Neural cell (in vitro differentiated cells): ENCODE measurements around the gene ZCCHC10. TPM values are rescaled to one million over a fixed set of nuclear protein-coding genes. Genes with fewer than 3 reads are reported as not detected.
"Not testable (repeated sequence)": the region's sequence is repeated elsewhere in the genome, so short reads cannot be mapped to it uniquely, and the experiment has no call there.

Experiments used
- H2AFZ ChIP-seq: fragments of 200-600, 300-800 bp; sonication (generic), shearing (Covaris generic); 2 replicates; pipeline ENCODE4 v1.6.0; 2014; ENCODE audit warnings: low read depth, mild to moderate bottlenecking, antibody characterized with exemption, low read length, moderate library complexity
- H3F3A ChIP-seq: fragments of 200-600 bp; shearing (Covaris generic); 2 replicates; pipeline ENCODE4 v1.6.1; 2016; ENCODE audit warnings: mild to moderate bottlenecking, moderate library complexity, mixed read lengths, antibody characterized with exemption, low read length; ENCODE audit not compliant: insufficient read depth, poor library complexity, severe bottlenecking
- H3K27ac ChIP-seq: fragments of 200-600, 300-800 bp; sonication (generic), shearing (Covaris generic); 2 replicates; pipeline ENCODE4 v1.5.1; 2014; ENCODE audit warnings: mild to moderate bottlenecking, low read length, moderate library complexity
- H3K27me3 ChIP-seq: fragments of 300-800, 200-600 bp; sonication (generic), shearing (Covaris generic); 2 replicates; pipeline ENCODE4 v1.6.0; 2014; ENCODE audit warnings: mild to moderate bottlenecking, low read depth, low read length, moderate library complexity; ENCODE audit not compliant: insufficient read depth
- H3K36me3 ChIP-seq: fragments of 300-800, 200-600 bp; sonication (generic), shearing (Covaris generic); 2 replicates; pipeline ENCODE4 v1.5.1; 2014; ENCODE audit warnings: mild to moderate bottlenecking, antibody characterized with exemption, low read length, moderate library complexity; ENCODE audit not compliant: insufficient read depth
- H3K4me2 ChIP-seq: fragments of 300-800, 200-600 bp; sonication (generic), shearing (Covaris generic); 2 replicates; pipeline ENCODE4 v1.6.0; 2014; ENCODE audit warnings: mild to moderate bottlenecking, low read length
- H3K4me3 ChIP-seq: fragments of 300-800, 200-600 bp; sonication (generic), shearing (Covaris generic); 2 replicates; pipeline ENCODE4 v1.5.1; 2014; ENCODE audit warnings: mild to moderate bottlenecking, low read length, moderate library complexity
- H3K79me2 ChIP-seq: fragments of 200-600 bp; shearing (Covaris generic); replicated peaks from 2 replicates; pipeline ENCODE4 v1.6.0; 2014; ENCODE audit warnings: mild to moderate bottlenecking, low read length, moderate library complexity; ENCODE audit not compliant: insufficient read depth
- H3K9ac ChIP-seq: fragments of 300-800, 200-600 bp; sonication (generic), shearing (Covaris generic); 2 replicates; pipeline ENCODE4 v1.6.1; 2016; ENCODE audit warnings: mild to moderate bottlenecking, low read length, mixed read lengths
- H3K9me2 ChIP-seq: fragments of 200-600 bp; shearing (Covaris generic); 2 replicates; pipeline ENCODE4 v1.6.1; 2016; ENCODE audit warnings: mild to moderate bottlenecking, low read length, mixed read lengths; ENCODE audit not compliant: insufficient read depth
- H3K9me3 ChIP-seq: fragments of 200-600, 300-800 bp; sonication (generic), shearing (Covaris generic); 2 replicates; pipeline ENCODE4 v1.6.1; 2016; ENCODE audit warnings: mild to moderate bottlenecking, mixed run types, low read length, moderate library complexity, mixed read lengths
- H4K20me1 ChIP-seq: fragments of 200-600 bp; shearing (Covaris generic); 2 replicates; pipeline ENCODE4 v1.6.1; 2016; ENCODE audit warnings: mild to moderate bottlenecking, mixed run types; ENCODE audit not compliant: insufficient read depth
- EP300 ChIP-seq: fragments of 450-650 bp; conservative IDR thresholded peaks from 2 replicates; pipeline ENCODE4 v1.6.1; 2014; ENCODE audit warnings: antibody characterized with exemption, mild to moderate bottlenecking, moderate library complexity; ENCODE audit not compliant: poor library complexity, severe bottlenecking
- EZH2 ChIP-seq: fragments of 200-600, 300-800 bp; shearing (Covaris generic), sonication (generic); IDR thresholded peaks from 2 replicates; pipeline ENCODE4 v1.6.1; 2014; ENCODE audit warnings: antibody characterized with exemption, low read length, borderline replicate concordance, mild to moderate bottlenecking; ENCODE audit not compliant: insufficient read depth, poor library complexity, severe bottlenecking
- MXI1 ChIP-seq: fragments of 450-650 bp; conservative IDR thresholded peaks from 2 replicates; pipeline ENCODE4 v1.6.1; 2014; ENCODE audit warnings: antibody characterized with exemption, mild to moderate bottlenecking; ENCODE audit not compliant: poor library complexity, severe bottlenecking
- POLR2AphosphoS5 ChIP-seq: IDR thresholded peaks from 2 replicates; pipeline ENCODE4 v1.6.1; 2012
- RAD21 ChIP-seq: fragments of 450-650 bp; conservative IDR thresholded peaks from 2 replicates; pipeline ENCODE4 v1.6.1; 2014; ENCODE audit warnings: antibody characterized with exemption, mild to moderate bottlenecking, moderate library complexity
- SMC3 ChIP-seq: fragments of 450-650 bp; conservative IDR thresholded peaks from 2 replicates; pipeline ENCODE4 v1.6.1; 2014; ENCODE audit warnings: antibody characterized with exemption, mild to moderate bottlenecking, moderate library complexity; ENCODE audit not compliant: poor library complexity
- TAF1 ChIP-seq: IDR thresholded peaks from 2 replicates; pipeline ENCODE4 v1.6.1; 2012; ENCODE audit warnings: low read depth
- polyA plus RNA-seq: library from polyadenylated mRNA; depleted of rRNA; stranded (reverse); fragments of >200 nt; gene quantifications from 2 replicates; pipeline ENCODE4 v1.2.3, GENCODE V29; 2014
- TF ChIP-seq, protein P1 (sequence below): IDR thresholded peaks from 2 replicates; pipeline ENCODE4 v1.6.1; 2012; ENCODE audit warnings: borderline replicate concordance
- TF ChIP-seq, protein P2 (sequence below): fragments of 450-650 bp; IDR thresholded peaks from 2 replicates; pipeline ENCODE4 v1.5.1; 2014; ENCODE audit warnings: antibody characterized with exemption, mild to moderate bottlenecking, moderate library complexity; ENCODE audit not compliant: poor library complexity, severe bottlenecking

Gene ZCCHC10
- polyA plus RNA-seq, 1 donor from 2014 or later = 68.0 TPM

DNA sequence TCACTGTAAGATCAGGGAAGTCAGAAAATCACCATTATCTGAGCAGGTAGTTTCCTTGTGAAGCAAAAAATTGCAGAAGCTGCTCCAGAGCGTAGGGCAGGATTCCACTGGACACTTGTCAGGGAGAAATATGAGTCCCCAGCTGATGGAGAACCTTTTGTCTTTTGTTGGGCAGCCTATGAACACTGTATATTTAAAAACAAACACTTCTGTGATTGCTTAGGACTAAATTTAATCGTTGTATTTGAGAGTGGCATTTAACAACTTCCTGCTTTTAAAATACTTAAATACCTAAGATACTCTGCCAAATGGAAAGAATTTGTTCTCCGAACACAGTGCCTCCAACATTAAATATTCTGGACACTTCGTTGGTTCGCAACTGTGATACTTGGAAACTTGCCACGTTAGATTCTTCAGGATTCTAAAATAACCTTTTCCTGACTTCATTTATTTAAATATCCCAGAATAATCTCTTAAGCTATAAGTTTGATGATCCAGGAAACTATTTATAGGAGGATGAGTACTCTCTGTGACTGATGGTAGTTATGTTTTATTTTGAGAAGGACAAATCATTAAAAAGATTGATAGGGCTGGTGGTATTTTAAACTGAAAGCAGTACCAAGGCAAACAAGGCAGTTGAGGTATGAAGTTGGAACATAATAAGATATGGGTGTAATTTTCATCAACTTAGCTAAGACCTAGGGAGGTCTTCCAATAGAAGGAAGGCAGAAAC is 22.8 kb upstream of the ZCCHC10 start:
- no peak overlapping the region for H3K27ac ChIP-seq
- H3K4me3 ChIP-seq = no peak overlapping the region
- TF ChIP-seq TAF1 = no peak
- no peak for TF ChIP-seq MXI1
- TF ChIP-seq RAD21 = no peak
- H3K9me3 ChIP-seq = no peaks in the 10 kb centered on the region
- no peaks in the 10 kb centered on the region for H3K36me3 ChIP-seq
- no peaks in the 10 kb centered on the region for H3K27me3 ChIP-seq
- H3K79me2 ChIP-seq = peaks cover 21% of the 10 kb centered on the region
- H3F3A ChIP-seq = peaks cover 4% of the 10 kb centered on the region
- no peak overlapping the region for H3K9ac ChIP-seq
- no peaks in the 10 kb centered on the region for H3K9me2 ChIP-seq
- no peak overlapping the region for H2AFZ ChIP-seq
- H4K20me1 ChIP-seq = peaks cover 3% of the 10 kb centered on the region
- no peak overlapping the region for H3K4me2 ChIP-seq

DNA sequence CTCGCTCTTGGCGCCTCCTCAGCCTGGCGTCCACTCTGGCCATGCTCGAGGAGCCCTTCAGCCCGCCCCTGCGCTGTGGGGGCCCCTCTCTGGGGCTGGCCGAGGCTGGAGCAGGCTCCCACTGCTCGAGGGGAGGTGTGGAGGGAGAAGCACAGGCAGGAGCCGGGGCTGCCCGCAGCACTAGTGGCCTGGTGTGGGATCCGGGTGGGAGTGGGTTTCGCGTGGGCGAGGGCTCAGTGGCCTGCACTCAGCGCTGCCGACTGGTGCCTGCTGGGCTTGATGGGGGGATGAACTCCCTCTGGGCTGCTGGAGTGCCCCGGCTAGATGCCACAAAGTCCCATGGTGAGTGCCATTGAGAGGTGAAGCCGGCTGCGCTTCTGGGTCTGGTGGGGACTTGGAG is 21.1 kb upstream of the ZCCHC10 start:
- Histone ChIP-seq H3K27me3 (no peaks in the 10 kb centered on the region), H3F3A (peaks cover 4% of the 10 kb centered on the region), H2AFZ (no peak overlapping the region), H3K36me3 (no peaks in the 10 kb centered on the region), H3K4me2 (no peak overlapping the region), H3K79me2 (peaks cover 4% of the 10 kb centered on the region), H3K9ac (no peak overlapping the region), H3K4me3 (no peak overlapping the region), H4K20me1 (no peaks in the 10 kb centered on the region), H3K9me2 (no peaks in the 10 kb centered on the region), H3K27ac (no peak overlapping the region), H3K9me3 (no peaks in the 10 kb centered on the region)
- TF ChIP-seq, protein P1, sequence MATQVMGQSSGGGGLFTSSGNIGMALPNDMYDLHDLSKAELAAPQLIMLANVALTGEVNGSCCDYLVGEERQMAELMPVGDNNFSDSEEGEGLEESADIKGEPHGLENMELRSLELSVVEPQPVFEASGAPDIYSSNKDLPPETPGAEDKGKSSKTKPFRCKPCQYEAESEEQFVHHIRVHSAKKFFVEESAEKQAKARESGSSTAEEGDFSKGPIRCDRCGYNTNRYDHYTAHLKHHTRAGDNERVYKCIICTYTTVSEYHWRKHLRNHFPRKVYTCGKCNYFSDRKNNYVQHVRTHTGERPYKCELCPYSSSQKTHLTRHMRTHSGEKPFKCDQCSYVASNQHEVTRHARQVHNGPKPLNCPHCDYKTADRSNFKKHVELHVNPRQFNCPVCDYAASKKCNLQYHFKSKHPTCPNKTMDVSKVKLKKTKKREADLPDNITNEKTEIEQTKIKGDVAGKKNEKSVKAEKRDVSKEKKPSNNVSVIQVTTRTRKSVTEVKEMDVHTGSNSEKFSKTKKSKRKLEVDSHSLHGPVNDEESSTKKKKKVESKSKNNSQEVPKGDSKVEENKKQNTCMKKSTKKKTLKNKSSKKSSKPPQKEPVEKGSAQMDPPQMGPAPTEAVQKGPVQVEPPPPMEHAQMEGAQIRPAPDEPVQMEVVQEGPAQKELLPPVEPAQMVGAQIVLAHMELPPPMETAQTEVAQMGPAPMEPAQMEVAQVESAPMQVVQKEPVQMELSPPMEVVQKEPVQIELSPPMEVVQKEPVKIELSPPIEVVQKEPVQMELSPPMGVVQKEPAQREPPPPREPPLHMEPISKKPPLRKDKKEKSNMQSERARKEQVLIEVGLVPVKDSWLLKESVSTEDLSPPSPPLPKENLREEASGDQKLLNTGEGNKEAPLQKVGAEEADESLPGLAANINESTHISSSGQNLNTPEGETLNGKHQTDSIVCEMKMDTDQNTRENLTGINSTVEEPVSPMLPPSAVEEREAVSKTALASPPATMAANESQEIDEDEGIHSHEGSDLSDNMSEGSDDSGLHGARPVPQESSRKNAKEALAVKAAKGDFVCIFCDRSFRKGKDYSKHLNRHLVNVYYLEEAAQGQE = no peak
- TF ChIP-seq TAF1 (no peak), MXI1 (no peak), SMC3 (no peak), EZH2 (no peak), POLR2AphosphoS5 (no peak), RAD21 (no peak), EP300 (no peak)
- TF ChIP-seq, protein P2, sequence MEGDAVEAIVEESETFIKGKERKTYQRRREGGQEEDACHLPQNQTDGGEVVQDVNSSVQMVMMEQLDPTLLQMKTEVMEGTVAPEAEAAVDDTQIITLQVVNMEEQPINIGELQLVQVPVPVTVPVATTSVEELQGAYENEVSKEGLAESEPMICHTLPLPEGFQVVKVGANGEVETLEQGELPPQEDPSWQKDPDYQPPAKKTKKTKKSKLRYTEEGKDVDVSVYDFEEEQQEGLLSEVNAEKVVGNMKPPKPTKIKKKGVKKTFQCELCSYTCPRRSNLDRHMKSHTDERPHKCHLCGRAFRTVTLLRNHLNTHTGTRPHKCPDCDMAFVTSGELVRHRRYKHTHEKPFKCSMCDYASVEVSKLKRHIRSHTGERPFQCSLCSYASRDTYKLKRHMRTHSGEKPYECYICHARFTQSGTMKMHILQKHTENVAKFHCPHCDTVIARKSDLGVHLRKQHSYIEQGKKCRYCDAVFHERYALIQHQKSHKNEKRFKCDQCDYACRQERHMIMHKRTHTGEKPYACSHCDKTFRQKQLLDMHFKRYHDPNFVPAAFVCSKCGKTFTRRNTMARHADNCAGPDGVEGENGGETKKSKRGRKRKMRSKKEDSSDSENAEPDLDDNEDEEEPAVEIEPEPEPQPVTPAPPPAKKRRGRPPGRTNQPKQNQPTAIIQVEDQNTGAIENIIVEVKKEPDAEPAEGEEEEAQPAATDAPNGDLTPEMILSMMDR = no peak

DNA sequence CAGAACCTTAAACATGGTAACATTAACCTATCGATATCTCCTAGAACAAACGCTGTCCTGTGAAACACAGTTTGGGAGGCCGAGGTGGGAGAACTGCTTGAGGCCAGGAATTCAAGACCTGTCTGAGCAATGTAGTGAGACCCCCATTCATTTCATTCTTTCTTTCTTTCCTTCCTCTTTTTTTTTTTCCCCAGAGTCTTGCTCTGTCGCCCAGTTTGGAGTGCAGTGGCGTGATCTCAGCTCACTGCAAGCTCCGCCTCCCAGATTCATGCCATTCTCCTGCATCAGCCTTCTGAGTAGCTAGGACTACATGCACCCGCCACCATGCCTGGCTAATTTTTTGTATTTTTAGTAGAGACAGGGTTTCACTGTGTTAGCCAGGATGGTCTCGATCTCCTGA is 20.2 kb upstream of the ZCCHC10 start:
- H3F3A ChIP-seq, H3K4me3 ChIP-seq, H3K9me3 ChIP-seq, H3K4me2 ChIP-seq, H4K20me1 ChIP-seq, H3K36me3 ChIP-seq, H3K9me2 ChIP-seq, H3K79me2 ChIP-seq, H2AFZ ChIP-seq, H3K27ac ChIP-seq, H3K9ac ChIP-seq, H3K27me3 ChIP-seq: not testable (repeated sequence)
